Calu3 (cell line): Measurements from ENCODE around the gene USP46. TPM values are rescaled to one million over a fixed set of nuclear protein-coding genes. Genes with fewer than 3 reads are reported as not detected.

Experiments used
- BruUV-seq: library from RNA; stranded (reverse); fragments of 400-500 nt; replicated peaks from 2 replicates; lab custom pipeline; 2021; lab: Mats Ljungman, UMichigan
- CTCF ChIA-PET: fragments of 300-600 bp; sonication (Branson Sonifier 250); formaldehyde crosslinking; loops from one replicate; lab custom pipeline; 2022; ENCODE audit warnings: antibody characterized with exemption; lab: Charles Lee
- DNase-seq: peaks from one replicate; pipeline ENCODE4 v3.0.0; 2022
- H3K27ac Mint-ChIP-seq: one replicate; pipeline ENCODE4 v1.8.0; 2022; ENCODE audit warnings: mixed read lengths; ENCODE audit not compliant: unreplicated experiment
- H3K27me3 Mint-ChIP-seq: one replicate; pipeline ENCODE4 v1.8.0; 2022; ENCODE audit warnings: mixed read lengths; ENCODE audit not compliant: unreplicated experiment
- H3K36me3 Mint-ChIP-seq: one replicate; pipeline ENCODE4 v1.8.0; 2022; ENCODE audit warnings: mild to moderate bottlenecking, moderate library complexity, mixed read lengths; ENCODE audit not compliant: insufficient read depth, unreplicated experiment
- H3K4me1 Mint-ChIP-seq: one replicate; pipeline ENCODE4 v1.8.0; 2022; ENCODE audit warnings: mild to moderate bottlenecking, low read depth, mixed read lengths; ENCODE audit not compliant: unreplicated experiment
- H3K4me3 Mint-ChIP-seq: one replicate; pipeline ENCODE4 v1.8.0; 2022; ENCODE audit warnings: mild to moderate bottlenecking, low read depth, moderate library complexity, mixed read lengths; ENCODE audit not compliant: unreplicated experiment
- H3K9me3 Mint-ChIP-seq: one replicate; pipeline ENCODE4 v1.8.0; 2022; ENCODE audit warnings: low read depth, mixed read lengths; ENCODE audit not compliant: unreplicated experiment
- intact Hi-C: fragments of 100-400 bp; cut with micrococcal nuclease; formaldehyde crosslinking; loops from one replicate; pipeline ENCODE4 v1.10.0; 2022; ENCODE audit not compliant: unreplicated experiment
- total RNA-seq: library from RNA; stranded (reverse); gene quantifications from 2 replicates; pipeline ENCODE4 v1.2.3, GENCODE V29; 2022
- TF ChIP-seq, protein P1 (sequence below): fragments of 200-600 bp; IDR thresholded peaks from one replicate; pipeline ENCODE4 v1.8.0; 2022; ENCODE audit warnings: antibody characterized with exemption; ENCODE audit not compliant: unreplicated experiment

USP46 gene
- total RNA-seq, 1 experiment from 2014 or later, result 12.5 TPM

DNA sequence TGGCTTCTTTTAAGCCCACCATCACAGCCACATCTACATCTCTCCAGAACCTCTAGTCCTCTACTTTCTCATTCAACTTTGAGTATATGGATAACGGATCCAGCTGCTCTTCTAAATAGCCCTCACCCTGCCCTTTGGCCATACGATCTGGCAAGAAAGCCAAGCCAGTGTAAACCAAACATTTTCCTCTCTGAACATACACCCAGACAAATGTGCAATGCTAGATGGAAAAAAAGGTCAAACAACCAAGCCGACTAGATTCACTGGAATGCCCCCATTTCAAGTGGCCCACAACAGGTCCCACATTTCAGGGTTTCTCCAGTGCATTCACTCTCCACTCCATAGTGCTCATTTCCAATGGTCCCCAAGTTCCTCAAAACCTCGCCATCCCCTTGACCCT is 24.0 kb downstream of the USP46 start:
- no TSS peak for BruUV-seq
- Mint-ChIP-seq H3K27me3 (no peaks in the 10 kb centered on the region), H3K9me3 (no peaks in the 10 kb centered on the region), H3K27ac (no peak overlapping the region), H3K4me1 (peaks cover 14% of the 10 kb centered on the region), H3K36me3 (no peaks in the 10 kb centered on the region), H3K4me3 (no peak overlapping the region)
- DNase-seq, result no peak
- intact Hi-C loops, result no loop called here
- CTCF ChIA-PET, result no interaction called here
- TF ChIP-seq, protein P1, sequence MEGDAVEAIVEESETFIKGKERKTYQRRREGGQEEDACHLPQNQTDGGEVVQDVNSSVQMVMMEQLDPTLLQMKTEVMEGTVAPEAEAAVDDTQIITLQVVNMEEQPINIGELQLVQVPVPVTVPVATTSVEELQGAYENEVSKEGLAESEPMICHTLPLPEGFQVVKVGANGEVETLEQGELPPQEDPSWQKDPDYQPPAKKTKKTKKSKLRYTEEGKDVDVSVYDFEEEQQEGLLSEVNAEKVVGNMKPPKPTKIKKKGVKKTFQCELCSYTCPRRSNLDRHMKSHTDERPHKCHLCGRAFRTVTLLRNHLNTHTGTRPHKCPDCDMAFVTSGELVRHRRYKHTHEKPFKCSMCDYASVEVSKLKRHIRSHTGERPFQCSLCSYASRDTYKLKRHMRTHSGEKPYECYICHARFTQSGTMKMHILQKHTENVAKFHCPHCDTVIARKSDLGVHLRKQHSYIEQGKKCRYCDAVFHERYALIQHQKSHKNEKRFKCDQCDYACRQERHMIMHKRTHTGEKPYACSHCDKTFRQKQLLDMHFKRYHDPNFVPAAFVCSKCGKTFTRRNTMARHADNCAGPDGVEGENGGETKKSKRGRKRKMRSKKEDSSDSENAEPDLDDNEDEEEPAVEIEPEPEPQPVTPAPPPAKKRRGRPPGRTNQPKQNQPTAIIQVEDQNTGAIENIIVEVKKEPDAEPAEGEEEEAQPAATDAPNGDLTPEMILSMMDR, result no peak

DNA sequence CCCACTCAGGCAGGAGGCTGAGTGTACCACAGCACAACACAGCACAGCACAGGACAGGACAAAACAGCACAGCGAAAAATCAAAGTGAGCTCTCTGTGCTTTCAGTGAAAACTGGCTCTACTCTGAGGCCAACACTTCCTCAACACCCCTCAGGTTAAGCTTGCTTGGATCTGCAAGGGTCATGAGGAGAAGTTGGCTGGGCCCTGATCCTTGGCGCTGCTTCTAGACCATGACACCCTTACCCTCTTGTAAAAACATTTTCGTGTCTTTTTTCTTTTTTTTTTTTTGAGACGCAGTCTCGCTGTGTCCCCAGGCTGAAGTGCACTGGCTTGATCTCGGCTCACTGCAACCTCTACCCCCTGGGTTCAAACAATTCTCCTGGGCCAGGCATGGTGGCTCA is 25.3 kb downstream of the USP46 start:
- Mint-ChIP-seq H3K9me3 (no peaks in the 10 kb centered on the region), H3K27ac (no peak overlapping the region), H3K4me3 (no peak overlapping the region), H3K4me1 (peaks cover 14% of the 10 kb centered on the region), H3K36me3 (no peaks in the 10 kb centered on the region), H3K27me3 (no peaks in the 10 kb centered on the region)
- no peak for DNase-seq
- TF ChIP-seq, protein P1, result no peak
- CTCF ChIA-PET, result no interaction called here
- intact Hi-C loops, result no loop called here
- no TSS peak for BruUV-seq

DNA sequence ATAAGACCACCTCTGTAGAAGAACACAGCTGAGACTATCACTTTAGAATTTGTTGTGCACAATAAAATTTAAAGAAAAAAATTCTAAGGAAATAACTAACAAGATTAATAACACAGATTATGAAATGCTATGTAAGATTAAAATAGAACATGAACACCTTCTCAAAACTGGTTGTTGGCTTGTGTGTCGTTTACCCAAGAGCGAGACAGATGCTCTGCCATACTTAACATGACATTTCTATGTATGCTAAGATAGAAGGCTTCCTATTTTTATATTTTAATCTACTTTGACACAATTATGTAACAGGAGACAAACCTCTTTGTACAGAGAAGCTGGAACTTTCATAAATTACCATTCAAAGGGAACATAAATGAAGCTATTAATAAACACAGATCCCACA is 30.1 kb downstream of the USP46 start:
- CTCF ChIA-PET, result no interaction called here
- no TSS peak for BruUV-seq
- H3K9me3 Mint-ChIP-seq, result no peaks in the 10 kb centered on the region
- DNase-seq, result no peak
- no peak overlapping the region for H3K4me3 Mint-ChIP-seq
- no peaks in the 10 kb centered on the region for H3K27me3 Mint-ChIP-seq
- H3K27ac Mint-ChIP-seq, result no peak overlapping the region
- no peaks in the 10 kb centered on the region for H3K36me3 Mint-ChIP-seq
- intact Hi-C loops, result no loop called here
- TF ChIP-seq, protein P1, result no peak
- no peaks in the 10 kb centered on the region for H3K4me1 Mint-ChIP-seq

DNA sequence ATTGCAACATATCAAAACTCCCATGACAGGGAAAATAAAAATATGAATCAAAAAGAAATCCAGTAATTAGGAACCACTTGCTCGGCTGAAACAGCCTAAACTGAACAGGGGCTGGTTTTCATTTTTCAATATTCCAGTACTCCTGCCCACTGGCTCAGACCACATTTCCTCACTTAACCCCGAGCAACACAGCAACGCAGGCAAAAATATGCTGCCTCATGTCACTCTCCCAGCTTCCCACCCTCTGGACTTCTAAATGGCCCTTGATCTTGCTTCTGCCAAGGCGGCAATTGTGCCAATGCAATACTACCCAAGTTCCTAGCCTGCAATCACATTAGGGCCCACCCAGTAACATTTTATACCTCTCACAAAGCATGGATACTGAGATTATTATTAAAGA is 30.6 kb downstream of the USP46 start:
- no TSS peak for BruUV-seq
- Mint-ChIP-seq H3K4me1 (no peaks in the 10 kb centered on the region), H3K36me3 (no peaks in the 10 kb centered on the region), H3K4me3 (no peak overlapping the region), H3K27me3 (no peaks in the 10 kb centered on the region), H3K9me3 (no peaks in the 10 kb centered on the region), H3K27ac (no peak overlapping the region)
- intact Hi-C loops, result no loop called here
- TF ChIP-seq, protein P1, result no peak
- DNase-seq, result no peak
- CTCF ChIA-PET, result no interaction called here
